NCI-H2029 (cell line): ENCODE results near the gene AFF3.

ENCODE experiments used
- DNase-seq: peaks from one replicate; lab custom pipeline; 2025; lab: John Stamatoyannopoulos, UW

AFF3 gene

GRCh38 chr2:99605036-99605435 lies 537.4 kb downstream of the AFF3 start:
- DNase-seq: no peak

GRCh38 chr2:99602476-99602875 lies 539.9 kb downstream of the AFF3 start:
- DNase-seq: no peak

- DNase-seq: no peak
Observed at GRCh38 chr2:99600981-99601651, 541.3 kb downstream of the AFF3 start.

GRCh38 chr2:99598441-99598840 lies 543.9 kb downstream of the AFF3 start:
- no peak for DNase-seq

- no peak for DNase-seq
Observed at GRCh38 chr2:99597616-99598015, 544.8 kb downstream of the AFF3 start.

GRCh38 chr2:99595373-99595772 lies 547.0 kb downstream of the AFF3 start:
- DNase-seq: no peak

GRCh38 chr2:99593692-99594427 lies 548.5 kb downstream of the AFF3 start:
- DNase-seq: no peak

GRCh38 chr2:99576775-99577174 lies 565.6 kb downstream of the AFF3 start:
- DNase-seq: no peak

- no peak for DNase-seq
Observed at GRCh38 chr2:99573634-99574251, 568.6 kb downstream of the AFF3 start.

GRCh38 chr2:99572373-99573164 lies 569.8 kb downstream of the AFF3 start:
- no peak for DNase-seq

- DNase-seq: no peak
Observed at GRCh38 chr2:99571954-99572353, 570.4 kb downstream of the AFF3 start.

GRCh38 chr2:99571533-99571932 lies 570.9 kb downstream of the AFF3 start:
- DNase-seq: peak; percentile 20

GRCh38 chr2:99571021-99571420 lies 571.4 kb downstream of the AFF3 start:
- DNase-seq: no peak

- DNase-seq: no peak
Observed at GRCh38 chr2:99569386-99569785, 573.0 kb downstream of the AFF3 start.

GRCh38 chr2:99565227-99565626 lies 577.2 kb downstream of the AFF3 start:
- DNase-seq: no peak

- no peak for DNase-seq
Observed at GRCh38 chr2:99562516-99562915, 579.9 kb downstream of the AFF3 start.

GRCh38 chr2:99561804-99562203 lies 580.6 kb downstream of the AFF3 start:
- DNase-seq: no peak

- DNase-seq: peak; percentile 75
Observed at GRCh38 chr2:99559075-99559662, 583.2 kb downstream of the AFF3 start.

- no peak for DNase-seq
Observed at GRCh38 chr2:99555404-99555803, 587.0 kb downstream of the AFF3 start.

- no peak for DNase-seq
Observed at GRCh38 chr2:99554871-99555270, 587.5 kb downstream of the AFF3 start.

- no peak for DNase-seq
Observed at GRCh38 chr2:99554238-99554637, 588.2 kb downstream of the AFF3 start.

GRCh38 chr2:99552529-99552928 lies 589.9 kb downstream of the AFF3 start:
- DNase-seq: peak; percentile 73
